Measurements from ENCODE around the gene RBFOX2. TPM values are rescaled to one million over a fixed set of nuclear protein-coding genes. Genes with fewer than 3 reads are reported as not detected.

Gene RBFOX2
- total RNA-seq, 1 donor from 2014 or later = 70.0 TPM

DNA sequence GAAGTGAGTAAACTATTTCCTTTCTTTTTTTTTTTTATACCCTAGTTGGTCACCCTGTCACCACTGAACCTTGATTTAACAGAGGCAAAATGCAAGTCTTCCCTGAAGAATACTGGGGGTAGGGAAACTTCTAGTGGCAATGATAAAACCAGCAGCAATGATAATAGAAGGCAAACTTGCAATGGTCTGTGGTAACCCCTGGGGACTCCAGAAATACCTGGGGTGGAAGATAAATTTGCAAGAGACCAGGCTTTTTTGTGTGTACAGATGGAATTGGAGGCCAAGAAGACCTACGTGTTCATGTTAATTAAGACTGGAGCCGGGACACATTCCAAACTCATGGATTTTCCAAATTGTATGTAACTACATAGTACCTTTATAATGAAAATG lies 299.3 kb downstream of the RBFOX2 start:
- Histone ChIP-seq H3K27ac (no peak overlapping the region), H3K4me3 (no peak overlapping the region), H3K9me3 (no peaks in the 10 kb centered on the region), H3K4me1 (peaks cover 6% of the 10 kb centered on the region), H3K36me3 (no peaks in the 10 kb centered on the region), H3K27me3 (no peaks in the 10 kb centered on the region)
- intact Hi-C loops (cut with DNase I) = no loop called here
- TF ChIP-seq POLR2AphosphoS5 (IDR thresholded peaks at IDR 0.05; ENCODE audit: insufficient read depth in 1 of 2, low read depth in 1 of 2) (no peak), POLR2A (IDR thresholded peaks at IDR 0.05) (no peak), CTCF (IDR thresholded peaks at IDR 0.05) (no peak)
- no peak for DNase-seq (ENCODE audit: extremely low spot score in 2 of 2)

- no peaks in the 10 kb centered on the region for H3K27me3 ChIP-seq
- no peak for DNase-seq (ENCODE audit: extremely low spot score in 2 of 2)
- peaks cover under 1% of the 10 kb centered on the region for H3K4me1 ChIP-seq
- H3K4me3 ChIP-seq = no peak overlapping the region
- intact Hi-C loops (cut with DNase I) = no loop called here
- no peaks in the 10 kb centered on the region for H3K36me3 ChIP-seq
- TF ChIP-seq POLR2A (IDR thresholded peaks at IDR 0.05) (no peak), POLR2AphosphoS5 (IDR thresholded peaks at IDR 0.05; ENCODE audit: insufficient read depth in 1 of 2, low read depth in 1 of 2) (no peak), CTCF (IDR thresholded peaks at IDR 0.05) (no peak)
- H3K27ac ChIP-seq = no peak overlapping the region
- H3K9me3 ChIP-seq = no peaks in the 10 kb centered on the region
Measured at GRCh38 chr22:35728639-35729308, 299.9 kb downstream of the RBFOX2 start.

DNA sequence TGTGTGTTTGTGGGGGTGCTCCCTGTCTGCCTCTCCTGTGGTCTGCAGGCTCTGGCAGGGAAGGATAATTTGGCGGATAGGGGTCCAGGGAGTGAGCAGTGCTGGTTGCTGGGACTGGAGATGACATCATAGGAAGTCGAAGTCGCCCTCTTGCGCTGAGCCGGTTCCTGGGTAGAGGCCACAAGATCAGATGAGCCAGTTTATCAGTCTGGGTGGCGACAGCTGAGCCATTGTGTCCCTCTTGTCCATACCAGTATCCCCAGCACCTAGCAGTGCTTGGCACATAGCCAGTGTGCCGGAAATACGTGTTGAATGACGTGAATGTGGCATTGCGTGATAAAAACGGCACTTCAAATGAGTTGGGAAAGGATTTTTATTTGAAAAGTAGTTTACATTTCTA lies 301.2 kb downstream of the RBFOX2 start:
- Histone ChIP-seq H3K4me1 (no peaks in the 10 kb centered on the region), H3K4me3 (no peak overlapping the region), H3K36me3 (no peaks in the 10 kb centered on the region), H3K27ac (no peak overlapping the region), H3K9me3 (no peaks in the 10 kb centered on the region), H3K27me3 (no peaks in the 10 kb centered on the region)
- no peak for DNase-seq (ENCODE audit: extremely low spot score in 2 of 2)
- no peak for TF ChIP-seq POLR2A (IDR thresholded peaks at IDR 0.05)
- no peak for TF ChIP-seq POLR2AphosphoS5 (IDR thresholded peaks at IDR 0.05; ENCODE audit: insufficient read depth in 1 of 2, low read depth in 1 of 2)
- TF ChIP-seq CTCF (IDR thresholded peaks at IDR 0.05) = no peak
- intact Hi-C loops (cut with DNase I) = no loop called here

- no peak for TF ChIP-seq CTCF (IDR thresholded peaks at IDR 0.05)
- TF ChIP-seq POLR2AphosphoS5 (IDR thresholded peaks at IDR 0.05; ENCODE audit: insufficient read depth in 1 of 2, low read depth in 1 of 2) = no peak
- TF ChIP-seq POLR2A (IDR thresholded peaks at IDR 0.05) = no peak
- intact Hi-C loops (cut with DNase I) = no loop called here
- Histone ChIP-seq H3K36me3 (no peaks in the 10 kb centered on the region), H3K27me3 (no peaks in the 10 kb centered on the region), H3K4me3 (no peak overlapping the region), H3K27ac (no peak overlapping the region), H3K4me1 (no peaks in the 10 kb centered on the region), H3K9me3 (no peaks in the 10 kb centered on the region)
- DNase-seq (ENCODE audit: extremely low spot score in 2 of 2) = no peak
Measured at GRCh38 chr22:35726933-35727332, 301.7 kb downstream of the RBFOX2 start.

DNA sequence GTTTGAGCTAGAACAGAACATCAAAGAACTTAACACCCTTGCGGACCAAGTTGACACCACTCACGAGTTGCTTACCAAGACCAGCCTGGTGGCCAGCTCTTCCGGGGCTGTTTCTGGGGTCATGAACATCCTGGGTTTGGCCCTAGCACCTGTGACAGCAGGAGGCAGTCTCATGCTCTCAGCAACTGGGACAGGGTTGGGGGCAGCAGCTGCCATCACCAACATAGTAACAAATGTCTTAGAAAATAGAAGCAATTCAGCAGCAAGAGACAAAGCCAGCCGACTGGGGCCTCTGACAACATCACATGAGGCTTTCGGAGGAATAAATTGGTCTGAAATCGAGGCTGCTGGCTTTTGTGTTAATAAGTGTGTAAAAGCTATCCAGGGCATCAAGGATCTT lies 302.2 kb downstream of the RBFOX2 start:
- intact Hi-C loops (cut with DNase I) = no loop called here

More for the DNA sequence above, 302.2 kb downstream of the RBFOX2 start:
- no peaks in the 10 kb centered on the region for H3K27me3 ChIP-seq
- TF ChIP-seq POLR2A (IDR thresholded peaks at IDR 0.05) = no peak
- no peak for TF ChIP-seq POLR2AphosphoS5 (IDR thresholded peaks at IDR 0.05; ENCODE audit: insufficient read depth in 1 of 2, low read depth in 1 of 2)
- no peak for TF ChIP-seq CTCF (IDR thresholded peaks at IDR 0.05)
- no peaks in the 10 kb centered on the region for H3K4me1 ChIP-seq
- no peak overlapping the region for H3K27ac ChIP-seq
- H3K4me3 ChIP-seq = no peak overlapping the region
- DNase-seq (ENCODE audit: extremely low spot score in 2 of 2) = no peak
- no peaks in the 10 kb centered on the region for H3K36me3 ChIP-seq
- H3K9me3 ChIP-seq = no peaks in the 10 kb centered on the region
